Ovary (tissue), 9 donors: ENCODE measurements around the gene ZSWIM6. TPM values are rescaled to one million over a fixed set of nuclear protein-coding genes. Genes with fewer than 3 reads are reported as not detected.

Experiments used
- DNase-seq, 5 donors: peaks; one replicate each; pipeline ENCODE4 v3.0.0-alpha.2; 2019 to 2020
- H3K27ac ChIP-seq, 2 donors: fragments of 200-600 bp; one replicate each; pipeline versions ENCODE4 v1.5.1 to v1.8.0; 2019 to 2022
- H3K27me3 ChIP-seq: fragments of 200-600 bp; one replicate; pipeline ENCODE4 v1.8.0; 2022
- H3K36me3 ChIP-seq: fragments of 200-600 bp; sonication (generic); one replicate; pipeline ENCODE4 v1.5.1; 2019
- H3K4me1 ChIP-seq: one replicate; pipeline ENCODE4 v1.8.1; 2013; ENCODE audit warnings: mild to moderate bottlenecking, moderate library complexity; ENCODE audit not compliant: insufficient read depth
- H3K4me3 ChIP-seq: fragments of 200-600 bp; sonication (generic); one replicate; pipeline ENCODE4 v1.5.1; 2017
- H3K9me3 ChIP-seq, 2 donors: fragments of 200-600 bp in 1 of 2; sonication (generic) in 1 of 2; one replicate each; pipeline versions ENCODE4 v1.5.1 to v1.8.1; 2013 to 2019; ENCODE audit warnings: mild to moderate bottlenecking in 1 of 2, moderate library complexity in 1 of 2
- CTCF ChIP-seq, 3 donors: fragments of 450-650 bp in 2 of 3; fragments of 200-600 bp in 1 of 3; IDR thresholded peaks; one replicate each; pipeline versions ENCODE4 v1.5.1 to v1.8.0; 2016 to 2022; ENCODE audit warnings: antibody characterized with exemption in 3 of 3, mild to moderate bottlenecking in 1 of 3
- EP300 ChIP-seq: sonication (generic); formaldehyde crosslinking; IDR thresholded peaks from one replicate; pipeline ENCODE4 v1.6.1; 2017; ENCODE audit warnings: antibody characterized with exemption
- POLR2A ChIP-seq: fragments of 450-650 bp; IDR thresholded peaks from one replicate; pipeline ENCODE4 v1.6.1; 2017; ENCODE audit warnings: antibody characterized with exemption, mild to moderate bottlenecking, moderate library complexity
- WGBS, 3 donors: extraction: QIAGEN DNeasy Blood & Tissue Kit in 1 of 3; methylation state at CpG; one replicate each; pipeline versions ENCODE4 v1.1.5 to v1.1.7; 2013 to 2017; 5-methylcytosine and 5-hydroxymethylcytosine counted together
- intact Hi-C, 4 donors: fragments of 100-400 bp; cut with DNase I; formaldehyde crosslinking; loops; one replicate each; pipeline versions ENCODE4 v1.11.0 to v1.15.1; 2022 to 2023
- polyA plus RNA-seq, 2 donors: library from polyadenylated mRNA; stranded (reverse); fragments of 200-250 nt in 1 of 2; fragments of 350-450 nt in 1 of 2; fragmentation: Illumina TruSeq in 1 of 2; extraction: RNeasy Lipid Tissue Mini Kit (QIAGEN cat#74804) in 1 of 2; gene quantifications; one replicate each; pipeline ENCODE4 v1.2.3, GENCODE V29; 2013 to 2014
- total RNA-seq, 7 donors: library from RNA; depleted of rRNA in 2 of 7; stranded (reverse); fragments of >200 nt in 2 of 7; fragmentation: NEBNext Ultra II Directional in 3 of 7; extraction: Animal tissue kit (Norgen Biotek cat#: 25700) in 3 of 7; gene quantifications; one replicate each; pipeline versions ENCODE4 v1.1.0 to v1.2.4, GENCODE V29; 2016 to 2023
- donor health status: DM: no; HTN: no; CAD: no; lungs with moderate emphysema.
- donor health status: DM: no; HTN: no; CAD: no.
- donor health status: Bipolar disorder and iron deficiency.
- donor health status: DM: yes; HTN: yes; CAD: no.
- donor health status: DM: no; HTN: no; CAD: no.
- donor health status: DM: yes; HTN: yes; CAD: no.

ZSWIM6 gene
- total and polyA plus RNA-seq, 9 donors: 4.1 to 15.3 (median 10.6) TPM

GRCh38 chr5:61563401-61563800 lies 231.3 kb downstream of the ZSWIM6 start:
- WGBS, 3 donors: 84 to 87% (median 86%) methylated on average over 3 of the region's 3 CpGs
- H3K27me3 ChIP-seq: no peaks in the 10 kb centered on the region
- H3K36me3 ChIP-seq: no peaks in the 10 kb centered on the region
- no peak overlapping the region for H3K27ac ChIP-seq
- intact Hi-C loops: no loop called here
- H3K4me3 ChIP-seq: no peak overlapping the region
- DNase-seq: no peak
- TF ChIP-seq CTCF (IDR thresholded peaks at IDR 0.05): no peak
- no peak for TF ChIP-seq POLR2A
- TF ChIP-seq EP300: no peak
- no peaks in the 10 kb centered on the region for H3K4me1 ChIP-seq
- no peaks in the 10 kb centered on the region for H3K9me3 ChIP-seq

GRCh38 chr5:61567337-61567736 lies 235.3 kb downstream of the ZSWIM6 start:
- intact Hi-C loops: no loop called here
- H3K4me3 ChIP-seq: no peak overlapping the region

GRCh38 chr5:61569353-61569752 lies 237.3 kb downstream of the ZSWIM6 start:
- H3K9me3 ChIP-seq: no peaks in the 10 kb centered on the region
- H3K27ac ChIP-seq: no peak overlapping the region
- 62 to 76% (median 76%) methylated on average over 8 of the region's 8 CpGs for whole genome bisulfite sequencing, 3 donors
- H3K36me3 ChIP-seq: no peaks in the 10 kb centered on the region
- TF ChIP-seq EP300 (no peak), CTCF (IDR thresholded peaks at IDR 0.05) (no peak), POLR2A (no peak)
- no peaks in the 10 kb centered on the region for H3K27me3 ChIP-seq
- H3K4me3 ChIP-seq: no peak overlapping the region
- intact Hi-C loops: no loop called here
- no peak for DNase-seq
- H3K4me1 ChIP-seq: no peaks in the 10 kb centered on the region

More at GRCh38 chr5:61567337-61567736, 235.3 kb downstream of the ZSWIM6 start:
- no peaks in the 10 kb centered on the region for H3K4me1 ChIP-seq
- H3K27me3 ChIP-seq: no peaks in the 10 kb centered on the region
- H3K36me3 ChIP-seq: no peaks in the 10 kb centered on the region
- H3K9me3 ChIP-seq: no peaks in the 10 kb centered on the region
- WGBS, 3 donors: 72 to 85% (median 79%) methylated on average over 5 of the region's 5 CpGs
- H3K27ac ChIP-seq: no peak overlapping the region
- TF ChIP-seq EP300 (no peak), CTCF (IDR thresholded peaks at IDR 0.05) (no peak)
- no peak for DNase-seq

- intact Hi-C loops: no loop called here
- Histone ChIP-seq H3K9me3 (no peaks in the 10 kb centered on the region), H3K4me3 (no peak overlapping the region), H3K36me3 (no peaks in the 10 kb centered on the region), H3K27me3 (no peaks in the 10 kb centered on the region), H3K4me1 (no peaks in the 10 kb centered on the region), H3K27ac (no peak overlapping the region)
- TF ChIP-seq EP300 (no peak), POLR2A (no peak), CTCF (IDR thresholded peaks at IDR 0.05) (no peak)
- 87 to 91% (median 88%) methylated on average over 5 of the region's 5 CpGs for WGBS, 3 donors
- DNase-seq: no peak
These were observed 238.7 kb downstream of the ZSWIM6 start for GRCh38 chr5:61570767-61571166.

GRCh38 chr5:61572959-61573358 lies 240.9 kb downstream of the ZSWIM6 start:
- WGBS, 3 donors: 88 to 91% (median 88%) methylated on average over 5 of the region's 5 CpGs
- TF ChIP-seq EP300: no peak
- no peak for TF ChIP-seq CTCF (IDR thresholded peaks at IDR 0.05)
- no peak for TF ChIP-seq POLR2A
- Histone ChIP-seq H3K27ac (no peak overlapping the region), H3K27me3 (no peaks in the 10 kb centered on the region), H3K4me1 (no peaks in the 10 kb centered on the region), H3K9me3 (no peaks in the 10 kb centered on the region), H3K4me3 (no peak overlapping the region), H3K36me3 (no peaks in the 10 kb centered on the region)
- no peak for DNase-seq
- intact Hi-C loops: no loop called here
